Nephron progenitor cell (in vitro differentiated cells): ENCODE results near the gene SMPD3.

Experiments
- DNase-seq: peaks from one replicate; pipeline ENCODE4 v3.0.0; 2021
- H3K27ac Mint-ChIP-seq: 2 replicates; pipeline ENCODE4 v1.8.0; 2021; ENCODE audit warnings: mild to moderate bottlenecking, moderate library complexity, mixed read lengths
- H3K27me3 Mint-ChIP-seq: 2 replicates; pipeline ENCODE4 v1.8.0; 2021; ENCODE audit warnings: mild to moderate bottlenecking, low read depth, mixed read lengths; ENCODE audit not compliant: poor library complexity
- H3K36me3 Mint-ChIP-seq: 2 replicates; pipeline ENCODE4 v1.8.0; 2021; ENCODE audit warnings: low read depth, mixed read lengths
- H3K4me1 Mint-ChIP-seq: 2 replicates; pipeline ENCODE4 v1.8.0; 2021; ENCODE audit warnings: mixed read lengths
- H3K4me3 Mint-ChIP-seq: 2 replicates; pipeline ENCODE4 v1.8.0; 2021; ENCODE audit warnings: mild to moderate bottlenecking, moderate library complexity, mixed read lengths
- H3K9me3 Mint-ChIP-seq: 2 replicates; pipeline ENCODE4 v1.8.0; 2021; ENCODE audit warnings: mild to moderate bottlenecking, moderate library complexity, mixed read lengths
- CTCF ChIP-seq: fragments of 200-600 bp; sonication (generic); IDR thresholded peaks from 2 replicates; pipeline ENCODE4 v1.5.0; 2021; ENCODE audit warnings: antibody characterized with exemption

Gene SMPD3

DNA sequence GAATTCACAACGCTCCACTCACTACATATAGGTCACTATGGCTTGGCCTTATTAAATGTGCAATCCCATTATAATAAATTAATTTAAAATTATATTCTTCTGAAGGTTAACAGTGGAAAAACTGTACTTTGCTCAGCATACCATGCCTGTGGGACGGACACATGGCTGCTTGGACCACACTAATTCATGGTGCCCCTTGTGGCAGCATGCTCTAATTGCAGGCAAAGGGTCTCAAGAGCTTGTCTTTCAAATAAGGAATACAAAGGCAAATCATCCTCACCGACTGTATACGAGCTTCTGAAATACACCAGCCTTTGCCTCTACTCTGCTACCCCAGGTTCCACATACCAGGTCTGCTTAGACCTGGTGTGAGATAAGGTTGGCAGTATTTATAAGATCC lies 11.7 kb downstream of the SMPD3 start:
- Mint-ChIP-seq H3K27ac (no peak overlapping the region), H3K36me3 (no peaks in the 10 kb centered on the region), H3K4me1 (no peaks in the 10 kb centered on the region), H3K27me3 (peaks cover 38% of the 10 kb centered on the region), H3K4me3 (no peak overlapping the region), H3K9me3 (peaks cover 4% of the 10 kb centered on the region)
- no peak for DNase-seq
- peak; percentile 21 for TF ChIP-seq CTCF

DNA sequence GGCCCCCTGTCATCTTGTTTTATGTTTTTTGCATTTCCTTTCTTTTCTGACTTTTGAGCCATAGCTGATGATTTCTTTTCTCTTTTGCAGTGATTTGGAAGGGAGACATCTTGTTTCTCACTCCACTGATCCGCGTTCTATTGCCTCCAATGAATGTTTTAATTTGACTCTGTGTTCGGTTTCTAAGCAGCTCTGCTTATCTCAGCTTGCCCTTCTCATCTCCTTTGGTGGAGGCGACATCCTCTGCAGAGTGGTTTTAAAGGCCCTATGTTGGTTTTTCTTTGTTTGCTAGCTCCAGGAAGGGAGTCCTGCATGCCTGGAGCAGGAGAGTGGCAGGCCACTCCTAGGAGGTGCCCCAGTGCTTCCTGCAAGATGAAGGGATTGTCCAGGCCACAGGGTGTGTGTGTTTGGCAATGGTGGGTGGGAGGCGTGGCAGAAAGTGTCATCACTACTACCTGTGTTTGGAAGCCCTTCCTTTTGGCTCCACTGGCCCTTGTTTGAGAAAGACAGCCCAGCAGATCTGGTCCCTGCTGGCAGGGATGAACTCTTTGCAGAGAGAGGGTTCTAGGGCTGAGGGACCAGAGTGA lies 13.6 kb downstream of the SMPD3 start:
- Mint-ChIP-seq H3K27ac (no peak overlapping the region), H3K27me3 (peaks cover 34% of the 10 kb centered on the region), H3K4me3 (no peak overlapping the region), H3K9me3 (peaks cover 4% of the 10 kb centered on the region), H3K4me1 (no peaks in the 10 kb centered on the region), H3K36me3 (no peaks in the 10 kb centered on the region)
- TF ChIP-seq CTCF: no peak
- no peak for DNase-seq

GRCh38 chr16:68433316-68433715 lies 15.0 kb downstream of the SMPD3 start:
- no peaks in the 10 kb centered on the region for H3K4me1 Mint-ChIP-seq
- no peaks in the 10 kb centered on the region for H3K36me3 Mint-ChIP-seq
- no peak for DNase-seq
- peaks cover 4% of the 10 kb centered on the region for H3K9me3 Mint-ChIP-seq
- TF ChIP-seq CTCF: no peak
- no peak overlapping the region for H3K27ac Mint-ChIP-seq
- peaks cover 21% of the 10 kb centered on the region for H3K27me3 Mint-ChIP-seq
- no peak overlapping the region for H3K4me3 Mint-ChIP-seq

DNA sequence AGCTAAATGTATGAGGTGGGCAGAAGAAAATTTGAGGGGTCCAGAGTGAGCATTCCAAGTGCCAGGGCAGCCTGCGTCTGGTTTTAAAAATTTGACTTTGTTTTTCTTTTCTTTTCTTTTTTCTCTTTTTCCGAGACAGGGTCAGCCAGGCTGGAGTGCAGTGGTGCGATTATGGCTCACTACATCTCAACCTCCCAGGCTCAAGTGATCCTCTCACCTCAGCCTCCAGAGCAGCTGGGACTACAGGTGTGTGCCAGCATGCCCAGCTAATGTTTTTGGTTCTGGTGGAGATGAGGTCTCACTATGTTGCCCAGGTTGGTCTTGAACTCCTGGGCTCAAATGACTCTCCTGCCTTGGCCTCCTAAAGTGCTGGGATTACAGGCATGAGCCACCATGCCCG lies 15.6 kb downstream of the SMPD3 start:
- Mint-ChIP-seq H3K27ac (no peak overlapping the region), H3K4me3 (no peak overlapping the region), H3K4me1 (no peaks in the 10 kb centered on the region), H3K27me3 (peaks cover 15% of the 10 kb centered on the region), H3K9me3 (peaks cover 4% of the 10 kb centered on the region), H3K36me3 (no peaks in the 10 kb centered on the region)
- TF ChIP-seq CTCF: no peak
- no peak for DNase-seq

GRCh38 chr16:68429076-68429854 lies 19.0 kb downstream of the SMPD3 start:
- no peak overlapping the region for H3K4me3 Mint-ChIP-seq
- peaks cover 25% of the 10 kb centered on the region for H3K27me3 Mint-ChIP-seq
- no peaks in the 10 kb centered on the region for H3K9me3 Mint-ChIP-seq
- no peaks in the 10 kb centered on the region for H3K36me3 Mint-ChIP-seq
- H3K4me1 Mint-ChIP-seq: no peaks in the 10 kb centered on the region
- no peak overlapping the region for H3K27ac Mint-ChIP-seq
- TF ChIP-seq CTCF: no peak
- no peak for DNase-seq
